Stomach (tissue), 4 donors: ENCODE measurements around the gene CBLB.

Experiments
- CTCF ChIP-seq, 7 experiments: fragments of 450-650 bp in 4 of 7; fragments of 200-600 bp in 3 of 7; sonication (generic) in 3 of 7; IDR thresholded peaks; one replicate each; pipeline ENCODE4 v1.5.1; 2016 to 2019; ENCODE audit warnings: antibody characterized with exemption in 7 of 7, control low read depth in 2 of 7, mild to moderate bottlenecking in 1 of 7
- POLR2A ChIP-seq, 4 donors: fragments of 450-650 bp; IDR thresholded peaks; one replicate each; pipeline ENCODE4 v1.6.1; 2016; ENCODE audit warnings: antibody characterized with exemption in 4 of 4, control low read depth in 2 of 4, mild to moderate bottlenecking in 1 of 4, moderate library complexity in 1 of 4
- POLR2AphosphoS5 ChIP-seq, 3 donors: sonication (generic); formaldehyde crosslinking; IDR thresholded peaks; one replicate each; pipeline ENCODE4 v1.6.1; 2016; ENCODE audit warnings: antibody characterized with exemption in 3 of 3

GRCh38 chr3:105647047-105647446 lies 221.8 kb downstream of the CBLB start:
- TF ChIP-seq POLR2A (IDR thresholded peaks at IDR 0.05) (no peak), CTCF (IDR thresholded peaks at IDR 0.05) (no peak), POLR2AphosphoS5 (IDR thresholded peaks at IDR 0.05) (no peak)
